Brain microvascular endothelial cell (primary cell): Measurements from ENCODE around the gene JUP.

Source experiments
- DNase-seq: peaks from one replicate; pipeline ENCODE4 v3.0.0-alpha.2; 2020
- H3K27ac ChIP-seq: fragments of 250-450 bp; sonication (Bioruptor Pico); 2 replicates; pipeline ENCODE4 v1.5.1; 2020; ENCODE audit warnings: mild to moderate bottlenecking, moderate library complexity
- H3K27me3 ChIP-seq: fragments of 250-450 bp; sonication (Bioruptor Pico); replicated peaks from 2 replicates; pipeline ENCODE4 v1.5.1; 2020; ENCODE audit warnings: mild to moderate bottlenecking
- H3K36me3 ChIP-seq: fragments of 250-450 bp; sonication (Bioruptor Pico); replicated peaks from 2 replicates; pipeline ENCODE4 v1.5.1; 2020; ENCODE audit warnings: mild to moderate bottlenecking
- H3K4me3 ChIP-seq: 2 replicates; pipeline ENCODE4 v1.5.1; 2011; ENCODE audit warnings: low read depth, mild to moderate bottlenecking, control low read depth, low read length, moderate library complexity
- in situ Hi-C: cut with HindIII; loops from 2 replicates; pipeline ENCODE4 v1.10.0; 2017; ENCODE audit warnings: low sequenced_read_pairs, low pct_ligation_motif_present
- TF ChIP-seq, protein P1 (sequence below): IDR thresholded peaks from 2 replicates; pipeline ENCODE4 v1.5.1; 2011; ENCODE audit warnings: low read depth, mild to moderate bottlenecking, moderate library complexity, low read length, control low read depth, inconsistent platforms; ENCODE audit errors: missing control alignments

Gene JUP

DNA sequence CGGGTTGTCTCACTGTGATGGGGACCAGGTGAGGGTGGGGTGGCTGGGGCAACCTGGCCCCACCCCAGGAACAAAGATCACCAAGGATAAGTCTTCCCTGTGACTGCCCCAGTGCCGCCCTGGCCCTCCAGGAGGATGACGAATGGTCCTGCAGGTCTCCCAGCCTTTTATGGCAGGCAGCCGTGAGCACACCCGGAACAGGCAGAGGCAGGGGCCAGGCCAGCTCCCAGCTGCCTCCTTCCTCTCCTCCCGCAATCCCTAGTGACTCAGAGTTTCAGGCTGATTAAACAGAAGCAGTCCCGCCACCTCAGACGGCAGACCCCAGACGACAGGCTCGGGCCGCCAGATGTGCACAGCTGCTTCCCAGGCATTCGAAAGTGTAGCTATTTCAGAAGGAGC lies 13.3 kb downstream of the JUP start:
- TF ChIP-seq, protein P1, sequence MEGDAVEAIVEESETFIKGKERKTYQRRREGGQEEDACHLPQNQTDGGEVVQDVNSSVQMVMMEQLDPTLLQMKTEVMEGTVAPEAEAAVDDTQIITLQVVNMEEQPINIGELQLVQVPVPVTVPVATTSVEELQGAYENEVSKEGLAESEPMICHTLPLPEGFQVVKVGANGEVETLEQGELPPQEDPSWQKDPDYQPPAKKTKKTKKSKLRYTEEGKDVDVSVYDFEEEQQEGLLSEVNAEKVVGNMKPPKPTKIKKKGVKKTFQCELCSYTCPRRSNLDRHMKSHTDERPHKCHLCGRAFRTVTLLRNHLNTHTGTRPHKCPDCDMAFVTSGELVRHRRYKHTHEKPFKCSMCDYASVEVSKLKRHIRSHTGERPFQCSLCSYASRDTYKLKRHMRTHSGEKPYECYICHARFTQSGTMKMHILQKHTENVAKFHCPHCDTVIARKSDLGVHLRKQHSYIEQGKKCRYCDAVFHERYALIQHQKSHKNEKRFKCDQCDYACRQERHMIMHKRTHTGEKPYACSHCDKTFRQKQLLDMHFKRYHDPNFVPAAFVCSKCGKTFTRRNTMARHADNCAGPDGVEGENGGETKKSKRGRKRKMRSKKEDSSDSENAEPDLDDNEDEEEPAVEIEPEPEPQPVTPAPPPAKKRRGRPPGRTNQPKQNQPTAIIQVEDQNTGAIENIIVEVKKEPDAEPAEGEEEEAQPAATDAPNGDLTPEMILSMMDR, result no peak
- no peaks in the 10 kb centered on the region for H3K27me3 ChIP-seq
- in situ Hi-C loops, result no loop called here
- DNase-seq, result peak; percentile 91
- H3K36me3 ChIP-seq, result peaks cover 47% of the 10 kb centered on the region
- H3K4me3 ChIP-seq, result no peak overlapping the region
- peak overlapping the region; percentile 51 for H3K27ac ChIP-seq

- no peaks in the 10 kb centered on the region for H3K27me3 ChIP-seq
- in situ Hi-C loops, result no loop called here
- TF ChIP-seq, protein P1, result no peak
- peak overlapping the region; percentile 51 for H3K27ac ChIP-seq
- H3K4me3 ChIP-seq, result no peak overlapping the region
- H3K36me3 ChIP-seq, result peaks cover 52% of the 10 kb centered on the region
- DNase-seq, result no peak
Observed at GRCh38 chr17:41772586-41773189, 13.8 kb downstream of the JUP start.

DNA sequence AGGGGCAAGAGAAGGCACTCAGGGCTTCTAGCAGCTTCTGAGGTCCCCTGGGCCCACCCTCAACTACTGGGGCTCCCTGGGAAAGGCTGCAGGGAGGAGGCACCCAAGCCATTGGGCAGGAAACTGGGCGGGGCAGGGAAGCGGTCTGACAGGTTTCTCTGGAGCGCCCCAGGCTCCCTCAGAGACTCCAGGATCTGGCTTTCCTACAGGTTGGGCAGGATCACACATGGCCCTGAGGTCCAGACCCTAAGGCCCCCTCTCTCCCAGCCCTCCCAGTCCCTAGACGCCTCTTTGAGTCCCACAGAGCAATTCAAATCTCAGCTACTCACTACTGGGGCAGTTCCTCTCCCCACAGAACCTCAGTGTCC lies 14.3 kb downstream of the JUP start:
- H3K36me3 ChIP-seq, result peaks cover 57% of the 10 kb centered on the region
- TF ChIP-seq, protein P1, result no peak
- no peak overlapping the region for H3K4me3 ChIP-seq
- H3K27me3 ChIP-seq, result no peaks in the 10 kb centered on the region
- H3K27ac ChIP-seq, result no peak overlapping the region
- no peak for DNase-seq
- in situ Hi-C loops, result no loop called here

DNA sequence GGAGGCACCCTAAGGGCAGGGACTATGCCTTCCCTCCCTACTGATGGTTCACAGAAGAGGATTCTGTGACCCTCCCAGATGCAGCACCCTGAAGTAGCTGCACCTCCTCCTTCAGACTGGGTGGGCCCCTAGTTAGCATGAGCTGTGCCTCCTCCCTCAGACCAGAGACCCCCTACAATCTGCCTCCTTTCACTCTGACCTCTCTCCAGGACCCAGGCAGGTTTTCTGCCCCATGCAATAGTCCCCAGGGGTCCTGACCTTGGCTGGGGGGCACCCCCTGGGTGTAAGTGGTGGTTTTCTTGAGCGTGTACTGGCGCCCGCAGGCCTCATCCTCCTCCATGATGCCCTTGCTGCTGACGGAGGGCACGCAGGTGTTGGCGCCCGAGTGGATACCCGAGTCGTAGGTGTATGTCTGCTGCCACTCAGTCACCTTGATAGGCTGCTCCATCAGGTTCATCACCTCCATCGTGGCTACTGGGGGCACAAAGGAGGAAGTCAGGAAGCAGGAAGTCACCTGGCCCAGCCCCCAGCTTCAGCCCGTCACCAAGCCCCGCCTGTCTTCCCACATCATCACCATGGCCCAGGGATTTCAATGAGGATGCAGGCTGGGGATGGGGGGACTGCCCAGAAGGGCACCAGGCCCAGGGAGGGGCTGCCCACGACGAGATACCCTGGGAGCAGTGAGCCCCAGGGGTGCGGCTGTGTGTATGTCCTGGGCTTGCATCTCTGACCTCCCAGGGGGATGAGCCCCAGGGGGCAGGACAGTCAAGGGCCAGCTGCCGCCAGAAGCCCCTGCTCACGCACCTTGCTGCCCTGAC lies 14.9 kb downstream of the JUP start:
- H3K27me3 ChIP-seq, result no peaks in the 10 kb centered on the region
- H3K4me3 ChIP-seq, result no peak overlapping the region
- H3K36me3 ChIP-seq, result peaks cover 61% of the 10 kb centered on the region
- no peak overlapping the region for H3K27ac ChIP-seq
- in situ Hi-C loops, result no loop called here
- DNase-seq, result no peak
- TF ChIP-seq, protein P1, result no peak

DNA sequence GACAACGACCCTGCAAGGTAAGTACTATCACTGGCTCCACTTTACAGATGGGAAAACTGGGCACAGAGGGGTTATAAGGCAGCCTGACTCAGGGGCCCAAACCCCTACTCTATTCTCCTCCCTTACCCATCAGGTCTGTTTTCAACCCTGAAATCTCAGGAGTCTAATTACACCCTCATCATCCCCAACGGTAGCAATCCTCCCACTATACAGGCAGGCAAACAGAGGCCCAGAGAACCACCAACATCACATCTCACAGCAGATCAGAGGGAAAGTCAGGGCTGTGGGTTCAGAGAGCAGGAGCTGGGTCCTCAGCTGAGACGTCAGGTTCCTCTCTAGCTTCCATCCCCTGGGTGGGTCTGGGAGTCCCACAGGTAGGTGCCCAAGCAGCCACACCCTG lies 16.5 kb downstream of the JUP start:
- Histone ChIP-seq H3K4me3 (no peak overlapping the region), H3K36me3 (peaks cover 69% of the 10 kb centered on the region), H3K27ac (no peak overlapping the region), H3K27me3 (no peaks in the 10 kb centered on the region)
- no peak for DNase-seq
- TF ChIP-seq, protein P1, result no peak
- in situ Hi-C loops, result no loop called here

DNA sequence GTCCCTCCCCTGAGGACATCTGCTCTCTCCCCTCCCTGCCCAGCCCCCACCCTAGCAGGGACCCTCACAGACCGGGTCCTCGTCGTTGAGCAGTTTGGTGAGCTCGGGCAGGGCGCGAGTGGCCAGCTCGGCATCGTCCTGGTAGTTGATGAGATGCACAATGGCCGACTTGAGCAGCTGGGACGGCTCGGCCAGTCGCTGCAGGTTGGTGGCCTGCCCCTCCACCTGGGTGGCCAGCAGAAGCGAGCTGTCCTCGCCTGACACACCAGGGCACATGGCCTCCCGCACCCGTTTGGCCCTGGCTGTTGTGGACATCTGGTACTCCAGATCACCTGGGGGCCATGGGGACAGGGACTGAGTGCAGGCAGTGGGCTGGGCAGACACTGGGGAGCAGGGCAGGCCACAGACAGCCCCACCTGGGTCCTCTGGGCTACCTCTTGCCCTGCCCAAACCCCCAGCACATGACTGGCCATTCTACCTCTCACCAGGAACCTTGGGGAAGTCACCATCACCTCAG lies 17.1 kb downstream of the JUP start:
- TF ChIP-seq, protein P1, result no peak
- Histone ChIP-seq H3K4me3 (no peak overlapping the region), H3K27ac (no peak overlapping the region), H3K27me3 (no peaks in the 10 kb centered on the region), H3K36me3 (peaks cover 72% of the 10 kb centered on the region)
- in situ Hi-C loops, result no loop called here
- DNase-seq, result no peak
